ENCODE measurements around the gene PRKX.
"Not testable (repeated sequence)": the region's sequence is repeated elsewhere in the genome, so short reads cannot be mapped to it uniquely, and the experiment has no call there.

Gene PRKX

GRCh38 chrX:3631196-3631595 is 82.3 kb downstream of the PRKX start:
- FAIRE-seq (no peak), DNase-seq (ENCODE audit: insufficient read length, low spot score) (no peak)
- TF ChIP-seq POU2F2 (IDR thresholded peaks at IDR 0.05; ENCODE audit: low read depth, low read length) (no peak), POLR2AphosphoS5 (IDR thresholded peaks at IDR 0.05; ENCODE audit: low read depth, low read length) (no peak), SPI1 (IDR thresholded peaks at IDR 0.05; ENCODE audit: low read depth, low read length) (no peak), TAF1 (IDR thresholded peaks at IDR 0.05; ENCODE audit: low read depth, low read length) (no peak), PAX5 (IDR thresholded peaks at IDR 0.05; ENCODE audit: insufficient read depth, low read length, severe bottlenecking) (no peak), POLR2A (IDR thresholded peaks at IDR 0.05; ENCODE audit: low read depth, low read length) (no peak)

GRCh38 chrX:3627594-3627993 is 85.9 kb downstream of the PRKX start:
- TF ChIP-seq POLR2AphosphoS5 (IDR thresholded peaks at IDR 0.05; ENCODE audit: low read depth, low read length) = no peak
- no peak for TF ChIP-seq POU2F2 (IDR thresholded peaks at IDR 0.05; ENCODE audit: low read depth, low read length)
- TF ChIP-seq PAX5 (IDR thresholded peaks at IDR 0.05; ENCODE audit: insufficient read depth, low read length, severe bottlenecking) = no peak
- FAIRE-seq (no peak), DNase-seq (ENCODE audit: insufficient read length, low spot score) (no peak)

GRCh38 chrX:3621414-3621813 is 92.0 kb downstream of the PRKX start:
- FAIRE-seq (no peak), DNase-seq (ENCODE audit: insufficient read length, low spot score) (no peak)
- TF ChIP-seq SPI1 (IDR thresholded peaks at IDR 0.05; ENCODE audit: low read depth, low read length) (no peak), POLR2A (IDR thresholded peaks at IDR 0.05; ENCODE audit: low read depth, low read length) (no peak), POLR2AphosphoS5 (IDR thresholded peaks at IDR 0.05; ENCODE audit: low read depth, low read length) (no peak), POU2F2 (IDR thresholded peaks at IDR 0.05; ENCODE audit: low read depth, low read length) (no peak), PAX5 (IDR thresholded peaks at IDR 0.05; ENCODE audit: insufficient read depth, low read length, severe bottlenecking) (no peak), TAF1 (IDR thresholded peaks at IDR 0.05; ENCODE audit: low read depth, low read length) (no peak)

- FAIRE-seq; DNase-seq (ENCODE audit: insufficient read length, low spot score): not testable (repeated sequence)
Observed at GRCh38 chrX:3611744-3612143, 101.7 kb downstream of the PRKX start.

- DNase-seq (ENCODE audit: insufficient read length, low spot score) = no peak
- no peak for FAIRE-seq
- TF ChIP-seq PAX5 (IDR thresholded peaks at IDR 0.05; ENCODE audit: insufficient read depth, low read length, severe bottlenecking) (no peak), POLR2AphosphoS5 (IDR thresholded peaks at IDR 0.05; ENCODE audit: low read depth, low read length) (no peak), POLR2A (IDR thresholded peaks at IDR 0.05; ENCODE audit: low read depth, low read length) (no peak), POU2F2 (IDR thresholded peaks at IDR 0.05; ENCODE audit: low read depth, low read length) (no peak), TAF1 (IDR thresholded peaks at IDR 0.05; ENCODE audit: low read depth, low read length) (no peak), SPI1 (IDR thresholded peaks at IDR 0.05; ENCODE audit: low read depth, low read length) (no peak)
Observed at GRCh38 chrX:3609810-3610209, 103.6 kb downstream of the PRKX start.

GRCh38 chrX:3603026-3603661 is 110.3 kb downstream of the PRKX start:
- FAIRE-seq (no peak), DNase-seq (ENCODE audit: insufficient read length, low spot score) (no peak)
- TF ChIP-seq POLR2AphosphoS5 (IDR thresholded peaks at IDR 0.05; ENCODE audit: low read depth, low read length) (no peak), POU2F2 (IDR thresholded peaks at IDR 0.05; ENCODE audit: low read depth, low read length) (no peak), PAX5 (IDR thresholded peaks at IDR 0.05; ENCODE audit: insufficient read depth, low read length, severe bottlenecking) (no peak), TAF1 (IDR thresholded peaks at IDR 0.05; ENCODE audit: low read depth, low read length) (no peak), POLR2A (IDR thresholded peaks at IDR 0.05; ENCODE audit: low read depth, low read length) (no peak), SPI1 (IDR thresholded peaks at IDR 0.05; ENCODE audit: low read depth, low read length) (no peak)

- no peak for FAIRE-seq
- no peak for DNase-seq (ENCODE audit: insufficient read length, low spot score)
- TF ChIP-seq POLR2A (IDR thresholded peaks at IDR 0.05; ENCODE audit: low read depth, low read length) = no peak
- no peak for TF ChIP-seq POU2F2 (IDR thresholded peaks at IDR 0.05; ENCODE audit: low read depth, low read length)
- no peak for TF ChIP-seq PAX5 (IDR thresholded peaks at IDR 0.05; ENCODE audit: insufficient read depth, low read length, severe bottlenecking)
- TF ChIP-seq SPI1 (IDR thresholded peaks at IDR 0.05; ENCODE audit: low read depth, low read length) = no peak
Observed at GRCh38 chrX:3599802-3600430, 113.5 kb downstream of the PRKX start.

GRCh38 chrX:3598709-3599108 is 114.7 kb downstream of the PRKX start:
- TF ChIP-seq PAX5 (IDR thresholded peaks at IDR 0.05; ENCODE audit: insufficient read depth, low read length, severe bottlenecking) = no peak
- TF ChIP-seq POU2F2 (IDR thresholded peaks at IDR 0.05; ENCODE audit: low read depth, low read length) = no peak
- TF ChIP-seq POLR2A (IDR thresholded peaks at IDR 0.05; ENCODE audit: low read depth, low read length) = no peak
- TF ChIP-seq TAF1 (IDR thresholded peaks at IDR 0.05; ENCODE audit: low read depth, low read length) = no peak
- TF ChIP-seq POLR2AphosphoS5 (IDR thresholded peaks at IDR 0.05; ENCODE audit: low read depth, low read length) = no peak
- TF ChIP-seq SPI1 (IDR thresholded peaks at IDR 0.05; ENCODE audit: low read depth, low read length) = no peak
- no peak for FAIRE-seq
- DNase-seq (ENCODE audit: insufficient read length, low spot score) = no peak

- no peak for DNase-seq (ENCODE audit: insufficient read length, low spot score)
- TF ChIP-seq POLR2A (IDR thresholded peaks at IDR 0.05; ENCODE audit: low read depth, low read length) (no peak), PAX5 (IDR thresholded peaks at IDR 0.05; ENCODE audit: insufficient read depth, low read length, severe bottlenecking) (no peak), POLR2AphosphoS5 (IDR thresholded peaks at IDR 0.05; ENCODE audit: low read depth, low read length) (no peak), POU2F2 (IDR thresholded peaks at IDR 0.05; ENCODE audit: low read depth, low read length) (no peak), SPI1 (IDR thresholded peaks at IDR 0.05; ENCODE audit: low read depth, low read length) (no peak), TAF1 (IDR thresholded peaks at IDR 0.05; ENCODE audit: low read depth, low read length) (no peak)
Observed at GRCh38 chrX:3598046-3598605, 115.3 kb downstream of the PRKX start.

GRCh38 chrX:3592184-3592583 is 121.3 kb downstream of the PRKX start:
- FAIRE-seq (no peak), DNase-seq (ENCODE audit: insufficient read length, low spot score) (no peak)
- TF ChIP-seq PAX5 (IDR thresholded peaks at IDR 0.05; ENCODE audit: insufficient read depth, low read length, severe bottlenecking) (no peak), SPI1 (IDR thresholded peaks at IDR 0.05; ENCODE audit: low read depth, low read length) (no peak), POU2F2 (IDR thresholded peaks at IDR 0.05; ENCODE audit: low read depth, low read length) (no peak), POLR2AphosphoS5 (IDR thresholded peaks at IDR 0.05; ENCODE audit: low read depth, low read length) (no peak), POLR2A (IDR thresholded peaks at IDR 0.05; ENCODE audit: low read depth, low read length) (no peak), TAF1 (IDR thresholded peaks at IDR 0.05; ENCODE audit: low read depth, low read length) (no peak)

More at GRCh38 chrX:3598046-3598605, 115.3 kb downstream of the PRKX start:
- FAIRE-seq = peak; percentile 47
